AG04450 (cell line): ENCODE results near the gene ADNP2. TPM values are rescaled to one million over a fixed set of nuclear protein-coding genes. Genes with fewer than 3 reads are reported as not detected.

Experiments
- CTCF ChIA-PET: fragments of 300-600, 350-600 bp; formaldehyde crosslinking; extraction: SDS; loops from one replicate; lab custom pipeline; 2022; ENCODE audit warnings: antibody characterized with exemption, inconsistent platforms; lab: Charles Lee
- POLR2A ChIA-PET: fragments of 350-600 bp; formaldehyde crosslinking; extraction: SDS; loops from one replicate; lab custom pipeline; 2021; ENCODE audit warnings: antibody characterized with exemption, inconsistent platforms; lab: Yijun Ruan, JAX
- DNase-seq: peaks from one replicate; pipeline ENCODE4 v3.0.0-alpha.2; 2011; ENCODE audit warnings: low read depth, low spot score
- H3K27ac ChIP-seq: one replicate; pipeline ENCODE4 v1.5.1; 2012; ENCODE audit warnings: low read depth, low read length, control low read depth
- H3K27me3 ChIP-seq: one replicate; pipeline ENCODE4 v1.6.0; 2012; ENCODE audit warnings: low read length; ENCODE audit not compliant: control insufficient read depth, insufficient read depth
- H3K4me3 ChIP-seq: 2 replicates; pipeline ENCODE4 v1.5.1; 2011; ENCODE audit warnings: mild to moderate bottlenecking, low read depth, low read length, control low read depth
- H3K9me3 ChIP-seq: 2 replicates; pipeline ENCODE4 v1.5.1; 2012; ENCODE audit warnings: low read length; ENCODE audit not compliant: control insufficient read depth, insufficient read depth
- CTCF ChIP-seq: IDR thresholded peaks from 2 replicates; pipeline ENCODE4 v1.5.1; 2011; ENCODE audit warnings: low read depth, low read length, control low read depth, inconsistent platforms
- polyA plus RNA-seq: library from polyadenylated mRNA; depleted of rRNA; stranded (reverse); fragments of >200 nt; gene quantifications from 2 replicates; pipeline ENCODE4 v1.2.3, GENCODE V29; 2011

ADNP2 gene
- polyA plus RNA-seq, 1 experiment, result 6.8 TPM

DNA sequence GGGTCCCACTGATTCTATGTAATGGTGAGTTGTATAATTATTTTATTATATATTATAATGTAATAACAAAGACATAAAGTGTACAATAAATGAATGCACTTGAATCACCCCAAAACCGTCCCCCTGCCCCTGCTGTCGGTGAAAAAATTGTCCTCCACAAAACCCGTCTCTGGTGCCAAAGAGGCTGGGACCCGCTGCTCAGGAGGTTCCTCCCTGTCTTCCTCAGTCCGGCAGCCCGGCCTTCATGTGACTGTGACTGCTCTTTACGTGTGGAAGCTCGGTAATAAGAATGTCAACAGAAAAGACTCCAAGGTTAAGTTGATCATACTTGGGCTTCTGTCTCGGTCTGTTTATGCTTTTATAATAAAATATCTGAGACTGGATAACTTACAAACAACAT, 32.7 kb upstream of the ADNP2 start:
- DNase-seq, result no peak
- Histone ChIP-seq H3K27me3 (peaks cover 7% of the 10 kb centered on the region), H3K4me3 (no peak overlapping the region), H3K9me3 (peaks cover 7% of the 10 kb centered on the region; the same call in 1 of the 2 replicates), H3K27ac (no peak overlapping the region)
- no peak for TF ChIP-seq CTCF
- POLR2A ChIA-PET, result no interaction called here
- CTCF ChIA-PET, result no interaction called here

DNA sequence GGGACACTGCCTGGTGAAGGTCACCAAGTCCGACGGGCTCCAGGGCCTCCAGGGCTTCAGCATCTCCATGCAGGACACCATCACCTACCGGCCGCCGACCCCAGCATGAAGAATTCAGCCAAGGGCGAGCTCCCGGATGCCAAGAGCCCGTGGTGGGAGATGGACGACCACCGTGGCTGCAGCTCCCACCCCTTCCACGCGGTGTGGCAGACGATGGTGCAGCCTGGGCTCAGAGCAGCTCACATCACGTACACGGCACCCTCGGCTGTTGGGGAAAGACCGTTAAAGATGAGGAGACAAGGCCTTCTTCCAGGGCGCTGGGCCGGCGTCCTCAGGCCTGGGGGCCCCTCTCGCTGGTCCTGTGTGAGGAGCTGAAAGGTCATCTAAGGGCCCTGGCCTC, 31.2 kb upstream of the ADNP2 start:
- no peak for DNase-seq
- no peak overlapping the region for H3K27ac ChIP-seq
- H3K27me3 ChIP-seq, result peaks cover 10% of the 10 kb centered on the region
- CTCF ChIA-PET, result no interaction called here
- H3K9me3 ChIP-seq, result peaks cover 7% of the 10 kb centered on the region; the same call in 1 of the 2 replicates
- no peak overlapping the region for H3K4me3 ChIP-seq
- TF ChIP-seq CTCF, result no peak
- POLR2A ChIA-PET, result no interaction called here

DNA sequence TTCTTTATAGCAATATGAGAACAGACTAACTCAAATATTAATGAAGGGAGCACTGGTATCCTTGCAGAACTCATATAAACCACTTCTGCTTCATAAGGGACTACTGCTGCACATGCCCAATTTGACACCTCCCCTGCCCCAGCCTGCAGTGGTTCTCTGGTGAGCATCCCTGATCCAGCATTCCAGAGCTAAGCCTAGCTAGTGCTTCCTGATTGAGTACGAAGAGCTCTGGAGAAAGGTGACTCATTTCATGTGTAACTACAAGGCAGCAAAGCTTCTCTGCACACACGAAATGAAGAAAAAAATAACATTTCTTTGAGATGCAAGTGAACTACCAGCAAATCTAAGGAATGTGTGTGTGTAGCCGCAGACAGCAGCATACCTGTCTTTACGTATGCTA, 22.8 kb upstream of the ADNP2 start:
- no peak overlapping the region for H3K4me3 ChIP-seq
- peaks cover 4% of the 10 kb centered on the region for H3K27me3 ChIP-seq
- H3K9me3 ChIP-seq, result peaks cover 4% of the 10 kb centered on the region
- ChIA-PET POLR2A (no interaction called here), CTCF (no interaction called here)
- TF ChIP-seq CTCF, result no peak
- H3K27ac ChIP-seq, result no peak overlapping the region
- no peak for DNase-seq

GRCh38 chr18:80088036-80088435, 21.0 kb upstream of the ADNP2 start:
- Histone ChIP-seq H3K27ac (no peak overlapping the region), H3K4me3 (no peak overlapping the region), H3K27me3 (no peaks in the 10 kb centered on the region), H3K9me3 (peaks cover 4% of the 10 kb centered on the region; the same call in 1 of the 2 replicates)
- ChIA-PET CTCF (no interaction called here), POLR2A (no interaction called here)
- no peak for TF ChIP-seq CTCF
- no peak for DNase-seq

DNA sequence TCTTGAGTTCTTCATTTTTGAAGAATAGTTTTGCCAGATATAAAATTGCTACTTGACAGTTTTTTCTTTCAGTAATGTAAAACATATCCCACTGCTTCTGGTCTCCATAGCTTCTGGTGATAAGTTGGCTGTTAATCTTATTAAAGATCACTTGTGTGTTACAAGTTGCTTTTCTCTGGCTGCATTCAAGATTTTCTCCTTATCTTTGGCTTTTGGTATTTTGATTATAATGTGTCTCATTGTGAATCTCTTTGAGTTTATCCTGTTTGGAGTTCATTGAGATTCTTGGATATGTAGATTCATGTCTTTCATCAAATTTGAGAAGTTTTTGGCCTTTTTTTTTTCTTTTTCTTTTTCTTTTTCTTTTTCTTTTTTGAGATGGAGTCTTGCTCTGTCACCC, 20.2 kb upstream of the ADNP2 start:
- POLR2A ChIA-PET, result no interaction called here
- CTCF ChIA-PET, result no interaction called here
- H3K4me3 ChIP-seq, result no peak overlapping the region
- H3K9me3 ChIP-seq, result peaks cover 4% of the 10 kb centered on the region; the same call in 1 of the 2 replicates
- no peaks in the 10 kb centered on the region for H3K27me3 ChIP-seq
- no peak overlapping the region for H3K27ac ChIP-seq
- no peak for DNase-seq
- TF ChIP-seq CTCF, result no peak
